ENCODE measurements around the gene KCNMB2.
"Not testable (repeated sequence)": the region's sequence is repeated elsewhere in the genome, so short reads cannot be mapped to it uniquely, and the experiment has no call there.

Gene KCNMB2

GRCh38 chr3:178536211-178537079 is at the start of gene KCNMB2:
Gene KCNMB2, plus strand, starts transcription at chr3:178536436.
- DNase-seq (ENCODE audit: low read depth) = no peak

- DNase-seq (ENCODE audit: low read depth) = no peak
Observed at GRCh38 chr3:178486903-178487302, 49.3 kb upstream of the KCNMB2 start.

GRCh38 chr3:178487752-178488151 is 48.5 kb upstream of the KCNMB2 start:
- DNase-seq (ENCODE audit: low read depth) = no peak

GRCh38 chr3:178491751-178492150 is 44.5 kb upstream of the KCNMB2 start:
- no peak for DNase-seq (ENCODE audit: low read depth)

- DNase-seq (ENCODE audit: low read depth) = no peak
Observed at GRCh38 chr3:178492491-178492890, 43.7 kb upstream of the KCNMB2 start.

GRCh38 chr3:178494386-178494785 is 41.9 kb upstream of the KCNMB2 start:
- no peak for DNase-seq (ENCODE audit: low read depth)

- no peak for DNase-seq (ENCODE audit: low read depth)
Observed at GRCh38 chr3:178496911-178497310, 39.3 kb upstream of the KCNMB2 start.

- DNase-seq (ENCODE audit: low read depth) = no peak
Observed at GRCh38 chr3:178498871-178499270, 37.4 kb upstream of the KCNMB2 start.

GRCh38 chr3:178500631-178501030 is 35.6 kb upstream of the KCNMB2 start:
- DNase-seq (ENCODE audit: low read depth) = peak; percentile 7

GRCh38 chr3:178504128-178504527 is 32.1 kb upstream of the KCNMB2 start:
- DNase-seq (ENCODE audit: low read depth) = no peak

GRCh38 chr3:178505832-178506231 is 30.4 kb upstream of the KCNMB2 start:
- no peak for DNase-seq (ENCODE audit: low read depth)

- DNase-seq (ENCODE audit: low read depth) = no peak
Observed at GRCh38 chr3:178507507-178508442, 28.5 kb upstream of the KCNMB2 start.

GRCh38 chr3:178508443-178508825 is 27.8 kb upstream of the KCNMB2 start:
- no peak for DNase-seq (ENCODE audit: low read depth)

GRCh38 chr3:178510496-178510895 is 25.7 kb upstream of the KCNMB2 start:
- DNase-seq (ENCODE audit: low read depth) = no peak

- DNase-seq (ENCODE audit: low read depth) = no peak
Observed at GRCh38 chr3:178512647-178513046, 23.6 kb upstream of the KCNMB2 start.

GRCh38 chr3:178513546-178514380 is 22.5 kb upstream of the KCNMB2 start:
- peak; percentile 19 for DNase-seq (ENCODE audit: low read depth)

GRCh38 chr3:178514401-178514800 is 21.8 kb upstream of the KCNMB2 start:
- no peak for DNase-seq (ENCODE audit: low read depth)

- DNase-seq (ENCODE audit: low read depth) = not testable (repeated sequence)
Observed at GRCh38 chr3:178515076-178515744, 21.0 kb upstream of the KCNMB2 start.

- no peak for DNase-seq (ENCODE audit: low read depth)
Observed at GRCh38 chr3:178517665-178518334, 18.4 kb upstream of the KCNMB2 start.

- DNase-seq (ENCODE audit: low read depth) = no peak
Observed at GRCh38 chr3:178518660-178519396, 17.4 kb upstream of the KCNMB2 start.
